Caki2 (cell line): ENCODE measurements around the gene MSI2. TPM values are rescaled to one million over a fixed set of nuclear protein-coding genes. Genes with fewer than 3 reads are reported as not detected.

Source experiments
- DNase-seq: peaks from one replicate; pipeline ENCODE4 v3.0.0-alpha.2; 2015; ENCODE audit warnings: low read depth
- in situ Hi-C: cut with HindIII; loops from 2 replicates; pipeline ENCODE4 v1.10.0; 2016; ENCODE audit warnings: low sequenced_read_pairs, low pct_unique_long_range_greater_than_20kb, mixed read lengths
- total RNA-seq: library from RNA; depleted of rRNA; stranded (reverse); fragments of >200 nt; shearing (Covaris generic); gene quantifications from 2 replicates; pipeline ENCODE4 v1.2.3, GENCODE V29; 2014; ENCODE audit warnings: low replicate concordance

MSI2 gene
- total RNA-seq, 1 experiment from 2014 or later: 67.1 TPM

- in situ Hi-C loops: no loop called here
- DNase-seq: no peak
These were observed 266.0 kb downstream of the MSI2 start for GRCh38 chr17:57522042-57523005.

GRCh38 chr17:57523926-57524632 is 267.8 kb downstream of the MSI2 start:
- in situ Hi-C loops: no loop called here
- DNase-seq: peak; percentile 91

GRCh38 chr17:57524839-57525568 is 268.7 kb downstream of the MSI2 start:
- DNase-seq: no peak
- in situ Hi-C loops: no loop called here

GRCh38 chr17:57527221-57528057 is 271.1 kb downstream of the MSI2 start:
- in situ Hi-C loops: no loop called here
- DNase-seq: no peak

GRCh38 chr17:57528058-57528451 is 271.7 kb downstream of the MSI2 start:
- no peak for DNase-seq
- in situ Hi-C loops: no loop called here

GRCh38 chr17:57530026-57530425 is 273.7 kb downstream of the MSI2 start:
- in situ Hi-C loops: no loop called here

GRCh38 chr17:57530508-57530907 is 274.2 kb downstream of the MSI2 start:
- no peak for DNase-seq
- in situ Hi-C loops: no loop called here

More at GRCh38 chr17:57530026-57530425, 273.7 kb downstream of the MSI2 start:
- DNase-seq: no peak

- DNase-seq: no peak
- in situ Hi-C loops: no loop called here
These were observed 274.8 kb downstream of the MSI2 start for GRCh38 chr17:57531078-57531477.

- no peak for DNase-seq
- in situ Hi-C loops: no loop called here
These were observed 275.6 kb downstream of the MSI2 start for GRCh38 chr17:57531648-57532504.

GRCh38 chr17:57532556-57532955 is 276.2 kb downstream of the MSI2 start:
- in situ Hi-C loops: no loop called here
- no peak for DNase-seq

- in situ Hi-C loops: no loop called here
- DNase-seq: no peak
These were observed 276.6 kb downstream of the MSI2 start for GRCh38 chr17:57532966-57533365.

GRCh38 chr17:57533684-57534305 is 277.5 kb downstream of the MSI2 start:
- in situ Hi-C loops: no loop called here
- no peak for DNase-seq

- in situ Hi-C loops: no loop called here
- no peak for DNase-seq
These were observed 278.5 kb downstream of the MSI2 start for GRCh38 chr17:57534863-57535248.

- in situ Hi-C loops: no loop called here
- DNase-seq: peak; percentile 57
These were observed 279.1 kb downstream of the MSI2 start for GRCh38 chr17:57535249-57535966.

GRCh38 chr17:57536289-57536688 is 280.0 kb downstream of the MSI2 start:
- in situ Hi-C loops: no loop called here

More at GRCh38 chr17:57536289-57536688, 280.0 kb downstream of the MSI2 start:
- DNase-seq: no peak
